ENCODE data around the gene SPEG.

Gene SPEG

DNA sequence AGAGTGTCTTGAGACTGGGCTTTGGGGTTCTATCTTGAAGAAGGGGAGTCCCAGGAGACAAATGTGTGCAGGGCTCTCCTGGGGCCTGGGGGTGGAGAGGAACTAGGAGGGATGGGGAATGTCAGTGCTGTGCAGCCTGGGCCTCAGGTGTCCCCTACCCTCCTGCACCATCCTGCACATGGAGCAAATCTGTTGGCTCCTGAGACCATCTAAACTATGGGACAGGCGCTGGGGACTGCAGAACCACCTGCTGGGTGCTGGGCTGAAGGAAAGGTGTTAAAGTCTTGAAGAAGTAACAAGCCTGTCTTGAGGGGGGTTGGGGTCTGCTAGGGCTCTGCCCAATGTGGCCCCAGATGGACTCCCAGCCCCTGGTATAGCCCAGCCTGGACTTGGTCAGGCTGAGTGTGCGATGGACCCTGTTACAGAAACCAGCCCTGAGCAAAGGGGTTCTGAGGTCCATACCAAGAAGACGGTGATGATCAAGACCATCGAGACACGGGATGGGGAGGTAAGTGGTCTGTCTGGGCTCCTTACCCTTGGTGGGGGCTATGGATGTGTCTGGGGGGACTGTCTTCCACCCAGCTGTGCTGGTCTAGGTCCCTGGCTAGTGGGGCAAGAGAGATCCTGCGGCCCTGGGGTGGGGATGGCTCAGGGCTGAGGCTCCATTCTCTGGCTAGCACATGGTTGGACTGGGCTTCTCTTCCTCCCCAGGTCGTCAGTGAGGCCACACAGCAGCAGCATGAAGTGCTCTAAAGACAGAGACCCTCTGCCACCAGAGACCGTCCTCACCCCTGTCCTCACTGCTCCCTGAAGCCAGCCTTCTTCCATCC is 9.2 kb upstream of the SPEG start:
- no peak for DNase-seq (ENCODE audit: low spot score)

DNA sequence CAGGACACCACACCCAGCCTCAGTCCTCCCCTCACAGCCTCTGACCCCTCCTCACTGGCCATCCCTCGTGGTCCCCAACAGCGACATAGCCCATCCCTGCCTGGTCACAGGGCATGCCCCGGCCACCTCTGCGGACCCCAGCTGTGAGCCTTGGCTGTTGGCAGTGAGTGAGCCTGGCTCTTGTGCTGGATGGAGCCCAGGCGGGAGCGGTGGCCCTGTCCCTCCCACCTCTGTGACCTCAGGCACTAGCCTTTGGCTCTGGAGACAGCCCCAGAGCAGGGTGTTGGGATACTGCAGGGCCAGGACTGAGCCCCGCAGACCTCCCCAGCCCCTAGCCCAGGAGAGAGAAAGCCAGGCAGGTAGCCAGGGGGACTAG is 8.6 kb upstream of the SPEG start:
- DNase-seq (ENCODE audit: low spot score): no peak

DNA sequence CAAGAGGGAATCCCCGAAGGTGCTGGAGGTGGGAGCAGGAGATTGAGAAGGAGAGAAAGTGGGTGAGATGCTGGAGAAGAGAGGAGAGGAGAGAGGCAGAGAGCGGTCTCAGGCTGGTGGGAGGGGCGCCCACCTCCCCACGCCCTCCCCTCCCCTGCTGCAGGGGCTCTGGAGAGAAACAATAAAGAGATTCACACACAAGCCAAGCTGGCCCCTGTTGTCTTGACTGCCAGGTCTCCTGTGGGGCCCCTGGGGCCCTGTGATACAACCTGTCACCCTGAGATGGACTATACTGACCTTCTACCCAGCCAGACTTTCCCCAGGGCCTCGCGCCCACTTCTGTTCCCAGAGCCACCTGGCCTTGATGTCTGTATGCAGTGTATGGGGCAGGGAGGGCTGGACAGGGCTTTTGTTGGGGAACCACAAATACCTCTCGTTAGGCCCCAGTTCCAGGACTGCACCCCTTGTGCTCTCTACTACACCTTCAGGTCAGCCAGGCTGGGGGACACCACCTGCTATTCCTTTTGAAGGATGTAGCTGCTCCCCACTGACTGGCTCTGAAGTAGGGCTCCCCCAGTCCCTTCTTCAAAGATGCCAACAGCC is 8.0 kb upstream of the SPEG start:
- no peak for DNase-seq (ENCODE audit: low spot score)

DNA sequence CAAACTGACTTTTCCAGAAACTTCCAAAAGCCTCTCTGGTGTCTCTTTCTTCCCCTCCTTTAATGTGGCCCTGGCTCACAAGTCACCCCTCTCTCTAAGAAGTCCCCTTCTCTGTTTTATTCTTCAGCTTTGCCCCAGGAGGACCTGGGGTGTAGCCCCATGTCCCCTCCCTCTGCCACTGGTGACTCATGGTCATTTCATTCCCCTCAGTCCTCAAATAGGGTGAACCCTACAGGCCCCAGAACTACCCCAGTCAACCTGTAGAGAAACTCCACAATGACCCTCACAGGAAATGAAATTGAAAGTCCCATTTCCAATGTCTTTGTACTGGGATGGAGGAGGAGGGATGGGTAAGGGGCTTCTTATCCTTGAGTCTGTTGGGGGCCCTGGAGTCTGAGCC is 6.2 kb upstream of the SPEG start:
- DNase-seq (ENCODE audit: low spot score): no peak

DNA sequence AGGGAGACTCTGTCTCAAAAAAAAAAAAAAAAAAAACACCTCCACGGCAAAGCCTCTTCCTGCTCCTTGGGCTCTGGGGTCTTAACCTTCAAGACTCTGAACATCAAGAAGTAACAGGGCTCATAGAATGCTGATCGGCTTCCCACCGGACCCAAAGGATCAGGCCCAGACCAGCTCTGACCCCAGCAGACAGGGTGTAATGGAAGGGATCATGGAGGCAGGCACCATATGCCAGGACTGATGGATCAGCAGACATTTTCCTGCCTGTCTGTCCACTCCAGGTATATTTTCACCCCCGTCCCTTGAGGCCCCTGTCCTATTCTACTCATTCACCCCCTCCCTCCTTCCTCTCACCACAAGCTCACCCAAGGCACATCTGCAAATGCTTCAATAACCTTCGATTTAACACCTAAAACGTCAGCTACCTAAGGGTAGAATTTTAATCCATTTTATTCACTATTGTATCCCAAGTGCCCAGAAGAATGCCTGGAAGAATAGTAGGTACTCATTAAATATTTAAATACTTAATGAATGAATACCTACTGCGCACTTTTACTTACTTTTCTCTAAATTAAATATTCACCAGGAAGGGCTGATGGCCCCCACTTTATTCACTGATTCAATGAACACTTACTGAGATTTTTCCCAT is 4.6 kb upstream of the SPEG start:
- no peak for DNase-seq (ENCODE audit: low spot score)

DNA sequence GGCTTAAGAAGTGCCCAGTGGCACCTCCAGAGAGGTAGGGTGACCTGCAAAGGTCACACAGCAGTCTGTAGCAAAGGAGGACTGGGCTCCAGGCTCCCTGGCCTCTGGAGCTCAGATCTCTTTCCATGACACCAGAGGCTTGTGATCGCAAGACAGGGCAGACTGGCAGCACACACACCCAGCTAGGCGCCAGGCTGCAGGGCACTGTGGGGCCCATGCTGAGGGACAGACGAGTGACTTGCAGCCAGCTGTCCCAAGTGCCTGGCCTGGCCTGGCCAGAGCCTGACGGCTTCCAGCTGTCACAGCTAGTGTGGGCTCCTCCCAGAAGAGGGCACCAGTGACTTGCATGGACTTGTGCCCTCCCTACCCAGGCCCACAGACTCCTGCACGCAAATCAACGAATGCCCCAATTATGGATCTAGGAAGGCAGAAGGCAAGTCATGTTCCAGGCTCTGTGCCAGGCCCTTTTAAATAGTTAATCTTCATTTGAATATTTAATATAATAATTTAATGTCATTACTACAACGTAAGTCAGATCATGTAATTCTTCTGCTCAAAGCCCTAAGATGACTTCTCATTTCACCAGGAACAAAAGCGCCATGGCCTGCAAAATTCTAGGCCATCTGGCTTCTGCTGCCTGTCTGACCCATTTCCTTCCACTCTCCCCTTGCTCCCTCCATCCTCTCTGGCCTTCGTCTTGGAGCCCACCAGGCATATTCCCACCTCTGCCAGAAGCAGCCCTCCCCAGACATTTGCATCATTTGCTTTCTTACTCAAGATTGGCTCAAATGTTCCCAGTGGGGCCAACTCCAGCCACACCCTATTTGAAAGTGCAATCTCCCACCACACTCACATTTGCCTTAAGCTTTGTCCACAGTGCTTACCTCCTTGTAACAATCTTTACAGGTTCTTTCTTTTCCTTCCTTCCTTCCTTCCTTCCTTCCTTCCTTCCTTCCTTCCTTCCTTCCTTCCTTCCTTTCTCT is 3.7 kb upstream of the SPEG start:
- DNase-seq (ENCODE audit: low spot score): no peak

DNA sequence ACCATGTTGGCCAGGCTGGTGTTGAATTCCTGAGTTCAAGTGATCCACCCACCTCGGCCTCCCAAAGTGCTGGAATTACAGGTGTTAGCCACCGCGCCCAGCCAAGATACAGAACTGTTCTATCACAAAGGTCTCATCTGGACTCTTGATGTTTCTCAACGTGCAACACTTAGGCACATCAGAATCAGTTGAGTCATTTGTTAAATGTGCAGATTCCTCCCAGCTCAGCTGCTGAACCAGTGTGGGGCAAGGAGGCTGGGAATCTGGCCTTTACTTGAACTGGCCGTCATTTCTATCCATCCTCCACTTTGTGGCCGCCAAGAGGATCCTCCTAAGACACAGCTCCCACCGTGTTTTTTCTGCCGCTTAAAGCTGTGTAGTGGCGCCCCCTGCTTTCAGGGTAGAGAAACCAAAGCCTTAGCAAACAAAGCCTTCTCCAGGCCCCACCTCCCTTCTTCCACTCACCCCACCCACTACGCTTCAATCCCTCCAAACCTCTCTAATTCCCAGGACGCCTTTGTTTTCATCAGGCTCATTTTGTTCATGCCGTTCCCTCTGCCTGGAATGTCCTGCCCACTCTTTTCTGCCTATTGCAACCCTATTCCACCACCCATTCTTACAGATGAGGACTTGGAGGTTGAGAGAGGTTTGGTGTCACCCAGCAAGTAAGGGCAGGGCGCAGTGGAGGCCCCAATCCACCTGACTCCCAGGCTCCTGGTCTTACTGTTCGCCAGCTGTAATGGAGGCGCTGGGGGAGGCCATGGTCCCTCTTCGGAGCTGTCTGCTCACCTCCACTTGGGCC is 776 bp upstream of the SPEG start:
- DNase-seq (ENCODE audit: low spot score): peak; percentile 42

DNA sequence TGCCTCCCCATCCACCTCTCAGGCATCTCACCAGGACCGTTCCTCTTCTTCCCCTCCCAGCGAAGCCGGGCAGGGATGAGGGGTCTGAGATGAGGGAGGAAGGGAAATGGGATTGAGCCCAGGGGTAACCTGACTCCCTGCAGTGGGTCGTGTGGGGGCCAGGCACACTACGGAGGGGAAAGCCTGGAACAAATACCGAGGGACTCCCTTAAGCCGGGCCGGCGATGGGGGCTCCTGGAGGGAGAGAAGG is 250 bp upstream of the SPEG start:
- DNase-seq (ENCODE audit: low spot score): no peak

DNA sequence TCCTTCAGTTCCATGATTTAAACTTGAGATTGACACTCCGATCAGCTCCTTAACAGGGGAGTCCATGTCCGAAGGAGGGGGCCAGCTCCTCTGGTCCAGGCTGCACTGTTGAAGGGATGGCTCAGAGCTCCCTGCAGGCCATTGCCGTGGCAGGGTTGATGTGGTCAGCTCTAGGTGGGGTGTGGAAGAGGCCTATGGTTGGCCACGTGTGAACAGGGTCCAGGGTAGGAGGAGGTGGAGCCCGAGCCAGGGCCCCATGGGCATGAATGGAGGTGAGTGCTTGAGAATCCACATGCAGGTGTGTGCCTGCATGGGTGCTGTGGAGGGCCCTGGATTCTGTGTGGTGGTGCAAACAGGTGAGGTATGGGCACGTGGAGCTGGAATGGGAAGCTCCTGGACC is 1.1 kb downstream of the SPEG start:
- no peak for DNase-seq (ENCODE audit: low spot score)

DNA sequence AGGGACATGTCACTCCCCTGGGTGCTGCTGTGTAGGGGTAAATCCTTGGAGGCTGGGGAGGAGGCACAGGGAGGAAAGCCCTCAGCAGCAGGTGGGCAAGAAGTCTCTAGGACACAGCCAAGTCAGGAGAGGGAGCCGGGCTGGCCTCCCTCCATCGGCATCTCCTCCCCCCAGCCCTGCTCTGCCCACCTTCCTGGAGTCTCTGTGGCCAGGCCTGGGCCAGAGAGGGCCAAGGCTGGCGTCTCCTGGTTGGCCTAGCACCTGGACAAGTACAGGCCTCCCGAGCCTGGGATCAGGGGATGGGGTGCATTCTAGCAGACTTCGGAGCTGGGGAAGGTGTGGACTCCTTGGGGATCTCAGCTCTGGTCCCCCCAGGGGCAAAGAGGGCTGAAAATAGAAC is 1.8 kb downstream of the SPEG start:
- DNase-seq (ENCODE audit: low spot score): no peak

DNA sequence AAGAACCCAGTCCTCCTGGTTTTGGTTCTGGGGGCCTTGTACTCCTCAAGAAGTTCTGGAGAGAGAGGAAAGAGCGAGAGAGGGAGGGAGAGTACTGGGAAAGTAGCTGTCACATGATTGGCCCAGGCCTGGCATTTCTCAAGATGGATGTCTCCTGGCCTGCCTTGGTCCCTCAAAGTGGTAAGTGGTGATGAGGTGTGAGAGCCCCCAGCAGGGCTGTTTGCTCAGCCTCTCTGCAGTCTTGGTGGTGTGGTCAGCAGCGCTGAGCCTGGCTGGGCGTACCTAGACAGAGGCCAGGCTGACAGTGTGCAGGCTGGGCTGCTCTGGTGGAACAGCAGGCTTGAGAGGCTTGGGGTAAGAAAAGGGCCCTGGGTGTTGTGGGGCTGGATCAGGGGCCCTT is 2.5 kb downstream of the SPEG start:
- DNase-seq (ENCODE audit: low spot score): no peak

DNA sequence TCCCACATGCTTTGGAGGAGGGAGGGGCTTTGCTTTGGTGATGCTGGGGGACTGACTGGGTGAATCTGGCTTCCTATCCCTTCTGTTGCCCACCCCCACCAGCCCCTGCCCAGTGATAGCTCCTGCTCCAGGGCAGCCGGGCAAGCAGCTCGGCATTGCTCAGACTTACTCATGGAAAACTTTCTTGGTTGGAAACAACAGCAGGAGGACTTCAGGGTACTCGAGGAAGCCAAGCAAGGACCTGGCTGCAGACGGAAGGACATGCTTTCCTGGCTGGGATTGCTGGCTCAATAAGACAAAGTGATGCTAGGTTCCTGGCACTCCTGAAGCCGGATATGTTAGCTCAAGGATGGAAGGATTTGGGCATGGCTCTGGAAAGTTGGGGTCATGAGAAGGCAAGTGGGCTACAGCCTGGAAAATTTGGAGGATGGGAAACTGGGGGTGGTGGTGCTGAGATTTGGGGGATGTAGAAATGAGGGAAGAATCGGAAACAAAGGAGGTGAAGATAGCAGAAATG is 3.1 kb downstream of the SPEG start:
- no peak for DNase-seq (ENCODE audit: low spot score)

DNA sequence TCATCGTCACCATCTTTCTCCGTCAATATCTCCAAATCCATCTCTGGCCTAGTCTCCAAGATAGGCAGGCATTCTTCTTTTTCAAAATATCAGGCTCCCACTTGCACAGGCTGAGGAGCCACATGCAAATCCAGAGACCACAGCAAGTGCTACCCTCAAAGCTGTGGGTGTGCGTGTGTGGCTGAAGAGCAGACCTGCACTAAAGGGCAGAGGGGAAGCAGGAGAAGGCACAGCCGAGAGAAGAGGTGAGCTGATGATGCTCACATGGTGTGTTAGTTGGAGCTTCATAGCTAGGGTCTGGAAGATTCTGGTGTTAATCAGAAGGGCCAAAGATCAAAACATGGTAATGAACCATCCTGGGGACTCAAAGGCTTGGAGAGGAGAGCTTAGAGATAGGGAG is 3.8 kb downstream of the SPEG start:
- no peak for DNase-seq (ENCODE audit: low spot score)

DNA sequence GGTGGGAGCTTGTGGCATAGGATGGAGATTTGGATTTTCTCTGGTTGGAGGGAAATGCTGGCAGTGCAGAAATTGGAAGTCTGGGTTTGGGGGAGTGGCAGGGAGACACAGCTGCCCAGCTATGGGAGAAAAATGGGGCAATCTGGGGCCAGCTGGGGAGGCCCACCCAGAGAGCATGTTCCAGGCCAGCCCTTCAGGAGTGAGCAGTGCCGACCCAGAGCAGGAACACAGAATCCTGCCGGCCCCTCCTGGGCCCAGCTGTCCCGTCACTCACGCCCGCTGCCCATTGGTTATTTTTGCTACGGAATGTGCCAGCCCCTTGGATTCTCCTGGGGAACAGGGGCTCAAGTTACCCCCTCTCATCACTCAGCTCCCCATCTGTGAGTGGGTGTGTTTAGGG is 4.9 kb downstream of the SPEG start:
- DNase-seq (ENCODE audit: low spot score): no peak

DNA sequence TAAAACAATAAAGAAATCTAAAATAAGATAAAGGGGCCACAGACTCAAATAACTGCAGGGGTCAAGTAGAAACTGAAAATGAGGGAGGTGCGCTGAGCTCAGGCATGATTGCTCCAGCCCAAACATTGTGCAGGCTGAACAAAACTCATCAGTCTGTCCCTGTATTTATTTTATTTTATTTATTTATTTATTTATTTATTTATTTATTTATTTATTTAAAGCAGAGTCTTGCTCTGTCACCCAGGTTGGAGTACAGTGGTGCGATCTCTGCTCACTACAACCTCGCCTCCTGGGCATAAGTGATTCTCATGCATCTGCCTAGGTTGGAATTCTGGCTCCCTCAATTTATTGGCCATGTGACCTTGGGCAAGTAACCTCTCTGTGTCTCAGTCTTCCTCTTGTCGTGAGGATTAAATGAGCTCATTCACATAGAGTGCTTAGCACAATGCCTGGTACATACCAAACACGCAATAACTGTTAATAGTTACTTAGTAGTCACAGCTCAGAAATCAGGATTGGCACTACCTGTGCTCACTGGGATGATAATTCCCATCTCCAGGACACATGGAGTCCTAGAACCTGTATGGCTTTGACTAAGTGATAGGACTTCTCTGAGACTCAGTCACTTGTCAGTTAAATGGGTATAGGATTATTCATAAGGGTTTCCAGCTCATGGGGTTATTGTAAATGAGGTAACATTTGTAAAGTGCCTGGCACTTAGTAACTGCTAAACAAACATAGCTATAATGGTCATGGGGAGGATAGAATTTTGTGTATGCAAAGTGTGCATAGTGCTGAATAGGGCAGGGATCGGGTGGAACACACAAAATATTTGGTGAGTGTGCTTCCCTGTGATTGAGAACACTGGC is 6.0 kb downstream of the SPEG start:
- no peak for DNase-seq (ENCODE audit: low spot score)

DNA sequence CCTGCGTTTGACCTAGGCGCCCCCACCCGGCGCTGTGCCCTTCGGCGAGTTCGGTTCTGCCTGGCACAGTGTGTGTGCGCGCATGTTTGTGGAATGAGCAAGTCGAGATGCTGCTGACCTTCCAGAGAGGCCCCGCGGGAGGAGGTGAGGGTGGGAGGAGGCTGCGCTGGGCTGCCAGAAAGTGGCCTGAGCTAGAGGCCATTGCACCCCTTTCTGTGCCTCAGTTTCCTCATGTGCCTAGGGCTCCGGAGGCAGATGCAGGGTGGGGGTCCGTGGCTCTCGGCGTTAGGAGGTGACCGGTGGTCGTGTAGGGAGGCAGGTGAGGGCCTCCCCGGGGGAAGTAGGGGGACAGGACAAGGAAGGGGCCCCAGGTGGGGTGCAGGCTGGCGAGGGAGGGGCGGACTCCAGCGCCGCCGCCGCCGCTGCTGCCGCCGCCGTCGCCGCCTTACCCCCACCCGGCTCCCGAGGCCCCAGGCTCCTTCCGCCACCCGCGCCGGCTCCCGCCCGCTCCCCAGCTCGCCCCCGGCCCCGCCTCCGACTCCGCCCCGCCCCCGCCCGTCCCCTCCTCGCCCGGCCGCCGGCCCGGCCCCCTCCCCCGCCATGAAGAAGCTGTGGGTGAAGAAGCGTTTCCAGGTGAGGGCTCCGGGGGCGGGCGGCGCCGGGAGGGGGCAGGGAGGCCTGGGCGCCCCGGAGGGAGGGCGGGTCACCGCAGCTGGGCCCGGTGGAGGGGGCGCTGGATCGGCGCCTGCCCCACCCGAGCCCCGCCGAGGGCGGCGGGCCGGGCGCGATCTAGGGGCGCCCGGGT is 7.0 kb downstream of the SPEG start:
- peak; percentile 42 for DNase-seq (ENCODE audit: low spot score)

DNA sequence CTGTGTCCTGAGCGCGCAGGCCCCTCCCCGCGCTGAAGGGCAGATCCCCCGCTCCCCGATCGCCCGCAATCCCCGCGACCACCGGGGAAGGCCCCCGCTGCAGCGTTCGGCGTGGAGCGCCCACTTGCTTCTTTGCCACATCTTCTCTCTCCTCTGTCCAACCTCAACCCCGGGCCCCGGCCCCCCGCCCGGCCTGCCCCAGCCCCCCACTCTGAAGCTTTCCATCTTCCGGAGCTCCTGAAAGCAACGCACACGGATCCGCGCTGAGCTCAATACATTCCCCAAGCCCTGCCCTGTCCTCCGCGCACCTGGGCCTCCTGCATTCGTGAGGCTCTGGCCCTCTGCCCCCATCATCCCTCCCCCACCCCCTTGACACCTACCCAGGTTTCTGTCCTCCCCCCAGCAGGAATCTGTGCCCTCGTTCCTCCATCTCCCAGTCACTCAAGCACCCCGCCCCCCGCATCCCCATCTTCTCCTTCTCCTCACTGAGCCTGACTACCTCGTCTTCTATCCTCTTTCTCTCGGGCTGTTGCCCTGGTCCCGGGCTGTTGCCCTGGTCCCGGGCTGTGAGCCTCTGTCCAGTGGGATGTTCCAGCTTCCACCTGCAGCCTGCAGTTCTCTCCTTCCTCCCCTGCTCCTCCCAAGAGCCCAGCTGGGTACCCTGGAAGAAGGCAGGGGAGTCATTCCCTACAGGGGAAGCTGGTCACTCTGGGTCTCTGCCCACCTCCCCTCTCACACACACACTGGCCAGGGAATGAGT is 7.8 kb downstream of the SPEG start:
- DNase-seq (ENCODE audit: low spot score): no peak

DNA sequence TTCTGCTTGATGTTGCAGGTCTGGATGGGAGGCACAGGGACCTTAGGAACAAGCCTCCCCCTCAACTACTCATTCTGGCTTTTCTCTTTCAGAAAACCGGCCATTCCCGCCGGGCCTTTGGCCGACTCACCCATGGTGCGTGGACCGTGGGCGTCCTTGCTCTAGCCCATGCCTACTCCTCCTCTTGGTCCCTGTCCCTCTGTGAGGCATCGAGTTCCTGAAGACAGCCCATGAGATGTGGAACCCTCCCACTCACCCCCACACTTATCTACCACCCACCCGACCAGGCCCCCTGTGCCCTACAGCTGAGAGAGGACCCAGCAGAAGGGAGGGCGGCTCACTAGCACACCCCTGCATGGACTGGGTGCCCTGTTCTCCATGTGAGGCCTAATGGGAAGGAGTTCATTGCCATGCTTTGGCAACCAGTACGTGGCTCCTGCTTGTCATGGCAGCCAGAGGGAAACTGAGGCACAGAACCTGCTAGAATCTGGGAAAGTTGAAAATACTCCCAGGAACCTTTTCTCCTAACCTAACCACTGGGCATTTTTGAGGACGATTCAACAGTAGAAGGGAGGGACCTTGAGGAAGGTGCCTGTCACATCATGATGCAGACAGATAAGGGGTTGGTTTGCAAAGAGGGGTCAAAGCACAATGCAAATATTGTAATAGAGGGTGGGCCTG is 8.5 kb downstream of the SPEG start:
- DNase-seq (ENCODE audit: low spot score): no peak

DNA sequence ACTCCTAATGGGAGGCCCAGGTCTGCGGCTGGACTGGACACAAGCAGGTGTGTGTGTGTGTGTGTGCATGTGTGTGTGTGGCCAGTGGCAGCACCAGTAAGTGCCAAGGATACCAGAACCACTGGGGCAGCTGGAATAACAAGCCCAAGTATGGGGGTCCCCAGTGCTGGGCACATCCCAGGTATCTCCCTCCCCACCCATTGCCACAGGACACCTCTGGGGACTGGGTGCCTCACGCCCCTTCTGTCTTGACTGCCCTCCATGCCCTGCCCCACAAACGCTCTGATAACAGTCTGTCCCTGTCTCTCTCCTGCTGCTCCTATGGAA is 9.0 kb downstream of the SPEG start:
- no peak for DNase-seq (ENCODE audit: low spot score)
